Body of pancreas (tissue), 4 donors: ENCODE measurements around the gene ELOVL7.

ENCODE experiments used
- CTCF ChIP-seq, 7 experiments: fragments of 450-650 bp in 4 of 7; fragments of 200-600 bp in 3 of 7; sonication (generic) in 3 of 7; IDR thresholded peaks; one replicate each; pipeline ENCODE4 v1.5.1; 2016 to 2019; ENCODE audit warnings: antibody characterized with exemption in 7 of 7
- POLR2A ChIP-seq, 3 donors: fragments of 450-650 bp; IDR thresholded peaks; one replicate each; pipeline ENCODE4 v1.6.1; 2016; ENCODE audit warnings: antibody characterized with exemption in 3 of 3, mild to moderate bottlenecking in 2 of 3

- TF ChIP-seq CTCF (IDR thresholded peaks at IDR 0.05) (no peak), POLR2A (IDR thresholded peaks at IDR 0.05) (no peak)
Measured at GRCh38 chr5:60820593-60821487, 23.2 kb downstream of the ELOVL7 start.
